ENCODE data around the gene SHQ1.
"Not testable (repeated sequence)": the region's sequence is repeated elsewhere in the genome, so short reads cannot be mapped to it uniquely, and the experiment has no call there.

Gene SHQ1

GRCh38 chr3:72800869-72801268 is 47.4 kb downstream of the SHQ1 start:
- no peak for DNase-seq (ENCODE audit: low spot score)

- DNase-seq (ENCODE audit: low spot score): no peak
These were observed 49.6 kb downstream of the SHQ1 start for GRCh38 chr3:72798552-72799195.

GRCh38 chr3:72797773-72798543 is 50.3 kb downstream of the SHQ1 start:
- peak; percentile 25 for DNase-seq (ENCODE audit: low spot score)

- no peak for DNase-seq (ENCODE audit: low spot score)
These were observed 54.2 kb downstream of the SHQ1 start for GRCh38 chr3:72794079-72794478.

GRCh38 chr3:72791161-72791560 is 57.1 kb downstream of the SHQ1 start:
- no peak for DNase-seq (ENCODE audit: low spot score)

- DNase-seq (ENCODE audit: low spot score): no peak
These were observed 58.5 kb downstream of the SHQ1 start for GRCh38 chr3:72789786-72790185.

- DNase-seq (ENCODE audit: low spot score): not testable (repeated sequence)
These were observed 60.0 kb downstream of the SHQ1 start for GRCh38 chr3:72788232-72788631.

- no peak for DNase-seq (ENCODE audit: low spot score)
These were observed 61.6 kb downstream of the SHQ1 start for GRCh38 chr3:72786668-72787067.

GRCh38 chr3:72784226-72784625 is 64.0 kb downstream of the SHQ1 start:
- DNase-seq (ENCODE audit: low spot score): no peak

GRCh38 chr3:72782521-72782920 is 65.7 kb downstream of the SHQ1 start:
- no peak for DNase-seq (ENCODE audit: low spot score)

- DNase-seq (ENCODE audit: low spot score): no peak
These were observed 78.3 kb downstream of the SHQ1 start for GRCh38 chr3:72769758-72770540.

GRCh38 chr3:72768936-72769335 is 79.3 kb downstream of the SHQ1 start:
- no peak for DNase-seq (ENCODE audit: low spot score)

GRCh38 chr3:72768481-72768880 is 79.8 kb downstream of the SHQ1 start:
- DNase-seq (ENCODE audit: low spot score): no peak

- no peak for DNase-seq (ENCODE audit: low spot score)
These were observed 80.2 kb downstream of the SHQ1 start for GRCh38 chr3:72768006-72768441.

GRCh38 chr3:72766866-72767265 is 81.4 kb downstream of the SHQ1 start:
- DNase-seq (ENCODE audit: low spot score): no peak

GRCh38 chr3:72763751-72764440 is 84.3 kb downstream of the SHQ1 start:
- no peak for DNase-seq (ENCODE audit: low spot score)

GRCh38 chr3:72761410-72761809 is 86.8 kb downstream of the SHQ1 start:
- no peak for DNase-seq (ENCODE audit: low spot score)

- no peak for DNase-seq (ENCODE audit: low spot score)
These were observed 88.0 kb downstream of the SHQ1 start for GRCh38 chr3:72760225-72760624.

- no peak for DNase-seq (ENCODE audit: low spot score)
These were observed 91.3 kb downstream of the SHQ1 start for GRCh38 chr3:72756900-72757299.

- DNase-seq (ENCODE audit: low spot score): no peak
These were observed 93.7 kb downstream of the SHQ1 start for GRCh38 chr3:72754582-72754981.

GRCh38 chr3:72753495-72753894 is 94.8 kb downstream of the SHQ1 start:
- no peak for DNase-seq (ENCODE audit: low spot score)

GRCh38 chr3:72750405-72750965 is 97.8 kb downstream of the SHQ1 start:
- no peak for DNase-seq (ENCODE audit: low spot score)

All from AG08395 (cell line).